ENCODE measurements around the gene CMIP.
A peak's percentile ranks its signal among the peaks of the same experiment; 100 is the strongest.
"Not testable (repeated sequence)": the region's sequence is repeated elsewhere in the genome, so short reads cannot be mapped to it uniquely, and the experiment has no call there.

CMIP gene

GRCh38 chr16:81421536-81421935 is 23.1 kb upstream of the CMIP start:
- DNase-seq (ENCODE audit: low read depth) = no peak

GRCh38 chr16:81422153-81422552 is 22.5 kb upstream of the CMIP start:
- not testable (repeated sequence) for DNase-seq (ENCODE audit: low read depth)

- peak; percentile 22 for DNase-seq (ENCODE audit: low read depth)
Measured at GRCh38 chr16:81424771-81425170, 19.8 kb upstream of the CMIP start.

DNA sequence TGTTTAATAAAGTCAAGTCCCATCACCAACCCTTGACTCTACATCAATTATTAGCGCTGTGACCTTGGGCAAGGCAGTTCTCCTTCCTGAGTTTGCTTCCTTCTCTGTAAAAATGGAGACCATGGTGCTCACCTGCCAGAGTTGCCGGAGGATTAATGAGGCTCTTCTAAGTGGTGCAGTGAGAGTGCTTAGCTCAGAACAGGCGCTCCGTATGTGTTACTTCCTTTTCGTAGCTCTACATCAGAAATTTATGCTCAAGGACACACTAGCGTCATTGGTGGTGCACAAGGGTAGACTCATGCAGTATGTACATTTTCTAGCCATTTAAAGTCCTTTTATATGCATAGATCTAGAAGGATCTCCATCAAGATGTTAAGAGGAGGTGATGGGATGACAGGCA is 17.4 kb upstream of the CMIP start:
- no peak for DNase-seq (ENCODE audit: low read depth)

GRCh38 chr16:81429045-81429521 is 15.5 kb upstream of the CMIP start:
- DNase-seq (ENCODE audit: low read depth) = peak; percentile 65

DNA sequence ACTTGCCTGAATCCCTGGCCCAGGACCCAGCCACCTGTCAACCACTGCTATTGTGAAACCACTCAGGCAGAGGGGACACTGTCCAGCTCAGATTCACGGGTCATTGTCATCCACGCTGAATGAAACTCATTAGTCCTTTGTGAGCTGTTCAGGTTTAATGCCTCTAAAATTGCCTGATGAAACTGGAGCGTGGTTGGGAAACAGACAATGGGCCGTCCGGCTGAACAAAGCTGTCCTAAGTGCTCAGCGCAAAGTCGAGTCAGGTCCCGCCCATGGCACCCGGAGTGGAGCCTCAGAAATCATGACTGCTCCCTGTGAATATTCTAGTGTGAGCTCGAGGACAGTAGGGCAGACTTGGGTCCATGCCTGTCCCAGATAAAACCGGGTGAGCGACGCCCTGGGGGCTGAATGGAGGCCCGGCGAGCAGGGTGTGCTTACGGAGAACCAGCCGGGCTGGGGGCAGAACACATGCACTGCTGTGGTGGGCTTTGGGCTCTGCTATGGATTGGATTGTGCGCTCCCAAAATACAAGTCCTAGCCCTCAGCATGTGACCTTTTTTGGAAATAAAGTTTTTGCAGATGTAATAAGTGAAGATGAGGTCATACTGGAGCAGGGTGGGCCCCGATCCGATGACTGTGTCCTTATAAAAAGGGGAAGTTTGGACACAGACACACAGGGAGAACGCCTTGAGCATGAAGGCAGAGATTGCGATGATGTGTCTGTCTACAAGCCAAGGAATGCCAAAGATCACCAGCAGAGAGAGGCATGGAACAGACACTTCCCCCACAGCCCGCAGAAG is 12.9 kb upstream of the CMIP start:
- DNase-seq (ENCODE audit: low read depth) = peak; percentile 97

GRCh38 chr16:81432937-81433557 is 11.6 kb upstream of the CMIP start:
- no peak for DNase-seq (ENCODE audit: low read depth)

- DNase-seq (ENCODE audit: low read depth) = no peak
Measured at GRCh38 chr16:81435103-81435502, 9.5 kb upstream of the CMIP start.

DNA sequence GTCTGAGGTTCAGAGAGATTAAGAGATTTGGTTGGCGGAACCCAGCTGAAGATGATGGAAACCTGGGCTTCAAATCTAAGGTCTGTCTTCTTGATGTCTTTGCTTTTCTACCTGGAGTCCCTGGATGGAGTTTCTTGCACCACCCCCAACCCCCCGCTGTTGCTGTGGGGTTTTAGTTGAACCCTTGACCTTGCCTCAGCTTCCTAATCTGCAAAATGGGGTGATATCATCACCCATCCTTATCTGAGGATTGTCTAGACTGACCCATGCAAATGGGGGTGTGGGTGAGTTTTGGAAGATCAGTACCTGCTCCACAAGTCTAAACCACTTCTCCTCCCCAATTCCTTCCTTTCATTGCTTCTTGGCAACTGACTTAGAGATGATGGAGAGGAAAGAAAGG is 9.0 kb upstream of the CMIP start:
- no peak for DNase-seq (ENCODE audit: low read depth)

DNA sequence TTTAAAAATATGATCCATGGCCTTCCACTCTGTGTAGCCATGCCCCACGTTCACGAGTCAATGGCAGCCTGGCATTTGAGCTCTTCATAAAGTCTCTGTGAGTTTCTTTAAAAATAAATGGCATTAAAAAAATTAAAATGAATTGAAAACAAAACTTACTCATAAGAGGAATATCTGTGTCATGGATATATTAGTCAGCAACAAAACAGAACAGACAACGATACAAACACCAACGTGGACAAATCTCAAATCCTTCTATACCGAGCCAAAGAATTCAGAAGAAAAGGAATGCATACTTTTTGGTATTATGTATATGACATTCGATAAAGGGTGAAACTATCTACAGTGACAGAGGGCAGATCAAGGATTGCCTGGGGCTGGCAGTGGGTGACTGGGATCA is 8.2 kb upstream of the CMIP start:
- peak; percentile 31 for DNase-seq (ENCODE audit: low read depth)

DNA sequence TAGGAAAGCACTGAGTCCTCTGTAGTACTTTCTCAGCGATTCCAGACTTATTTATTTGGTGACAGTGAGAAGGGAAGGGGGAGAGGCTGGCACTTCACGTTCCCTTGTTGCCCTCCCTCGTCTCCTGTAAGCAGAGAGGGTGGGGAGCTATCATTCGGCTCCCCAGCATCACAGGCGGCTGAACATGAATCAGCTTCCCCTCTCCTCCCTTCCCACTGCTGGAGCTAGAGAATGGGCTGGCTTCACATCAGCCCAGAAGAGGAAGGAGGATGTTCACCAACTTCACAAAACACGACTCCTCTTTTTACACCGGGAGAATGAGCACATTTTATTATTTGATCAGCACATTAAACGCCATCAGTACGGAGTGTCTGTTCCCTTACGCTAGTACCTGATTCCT is 6.7 kb upstream of the CMIP start:
- peak; percentile 42 for DNase-seq (ENCODE audit: low read depth)

DNA sequence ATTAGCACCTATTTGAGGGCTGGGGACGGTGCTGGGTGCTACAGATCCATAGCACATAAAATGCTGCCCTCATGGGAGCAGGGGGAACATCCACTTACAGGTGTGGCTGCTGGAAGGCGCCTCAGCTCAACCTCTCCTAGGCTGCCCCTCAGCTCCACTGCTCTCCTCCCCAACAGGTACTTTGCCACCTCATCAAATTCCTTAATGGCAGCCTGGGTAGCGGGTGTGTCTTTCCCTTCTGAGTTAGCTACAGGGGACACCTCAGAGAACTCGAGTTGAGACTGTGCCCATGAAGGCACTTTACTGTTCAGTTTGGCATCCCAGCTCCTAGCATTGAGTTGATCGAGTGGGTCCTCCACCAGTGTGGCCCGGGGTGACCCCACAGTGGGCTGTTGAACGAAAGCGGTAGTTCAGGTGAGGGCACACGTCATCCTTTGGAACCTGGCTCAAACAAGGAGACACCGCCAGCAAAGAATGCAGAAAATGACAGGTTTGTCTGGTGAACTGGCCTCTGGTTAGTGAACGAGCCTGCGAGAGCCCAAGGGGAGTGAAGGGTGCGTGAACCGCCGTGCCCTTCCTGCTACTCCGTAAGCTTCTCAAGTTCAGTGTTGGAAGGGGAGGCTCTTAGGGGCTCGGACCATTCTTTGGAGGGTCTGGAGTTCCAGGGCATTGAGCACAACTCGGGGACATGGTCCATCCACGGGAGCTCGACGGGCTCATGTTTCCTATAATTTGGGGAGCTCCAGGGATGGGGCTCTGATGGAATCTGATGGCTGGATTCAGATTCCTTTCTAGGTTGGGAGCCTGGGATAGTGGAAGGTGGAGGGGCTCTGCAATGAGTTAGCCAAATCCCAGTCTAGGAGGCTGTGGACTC is 3.5 kb upstream of the CMIP start:
- no peak for DNase-seq (ENCODE audit: low read depth)

GRCh38 chr16:81442220-81442915 is 2.2 kb upstream of the CMIP start:
- DNase-seq (ENCODE audit: low read depth) = no peak

- no peak for DNase-seq (ENCODE audit: low read depth)
Measured at GRCh38 chr16:81442916-81443687, 1.5 kb upstream of the CMIP start.

DNA sequence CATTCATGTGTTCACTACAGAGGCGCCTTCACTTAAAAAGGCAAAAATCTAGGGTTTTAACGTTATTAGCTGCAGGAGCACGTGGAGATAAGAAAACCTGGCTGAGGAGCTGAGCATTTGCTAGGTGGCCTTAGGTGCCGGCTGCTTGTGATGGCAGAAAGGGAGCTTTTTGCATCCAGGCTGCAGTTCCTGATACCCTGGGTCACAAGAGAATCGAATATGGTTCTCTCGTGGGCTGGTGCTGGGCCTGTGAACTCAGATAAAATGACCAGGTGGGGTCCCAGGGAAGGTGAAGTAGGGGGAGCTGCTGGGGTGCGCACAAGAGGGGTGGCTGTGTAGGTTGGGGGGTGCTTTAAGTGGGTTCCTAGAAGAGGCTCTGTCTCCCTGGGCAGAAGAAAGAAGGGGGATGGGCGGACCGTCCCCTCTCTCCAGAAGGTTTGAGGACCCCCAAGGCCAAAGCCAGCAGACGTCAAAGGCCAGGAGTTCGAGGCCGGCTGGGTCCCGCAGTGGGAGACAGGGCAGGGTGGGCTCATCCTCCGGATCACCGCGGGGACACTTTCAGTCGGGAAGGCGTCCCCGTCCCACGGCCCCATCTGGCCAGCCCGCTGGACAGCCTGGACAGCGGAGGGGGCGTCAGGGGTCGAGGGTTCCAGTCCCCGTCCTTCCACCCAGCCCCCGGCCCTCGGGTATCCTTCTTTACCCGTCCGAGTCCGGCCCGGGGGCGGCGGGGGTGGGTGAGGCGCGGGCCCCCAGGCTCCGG is 740 bp upstream of the CMIP start:
- DNase-seq (ENCODE audit: low read depth) = no peak

DNA sequence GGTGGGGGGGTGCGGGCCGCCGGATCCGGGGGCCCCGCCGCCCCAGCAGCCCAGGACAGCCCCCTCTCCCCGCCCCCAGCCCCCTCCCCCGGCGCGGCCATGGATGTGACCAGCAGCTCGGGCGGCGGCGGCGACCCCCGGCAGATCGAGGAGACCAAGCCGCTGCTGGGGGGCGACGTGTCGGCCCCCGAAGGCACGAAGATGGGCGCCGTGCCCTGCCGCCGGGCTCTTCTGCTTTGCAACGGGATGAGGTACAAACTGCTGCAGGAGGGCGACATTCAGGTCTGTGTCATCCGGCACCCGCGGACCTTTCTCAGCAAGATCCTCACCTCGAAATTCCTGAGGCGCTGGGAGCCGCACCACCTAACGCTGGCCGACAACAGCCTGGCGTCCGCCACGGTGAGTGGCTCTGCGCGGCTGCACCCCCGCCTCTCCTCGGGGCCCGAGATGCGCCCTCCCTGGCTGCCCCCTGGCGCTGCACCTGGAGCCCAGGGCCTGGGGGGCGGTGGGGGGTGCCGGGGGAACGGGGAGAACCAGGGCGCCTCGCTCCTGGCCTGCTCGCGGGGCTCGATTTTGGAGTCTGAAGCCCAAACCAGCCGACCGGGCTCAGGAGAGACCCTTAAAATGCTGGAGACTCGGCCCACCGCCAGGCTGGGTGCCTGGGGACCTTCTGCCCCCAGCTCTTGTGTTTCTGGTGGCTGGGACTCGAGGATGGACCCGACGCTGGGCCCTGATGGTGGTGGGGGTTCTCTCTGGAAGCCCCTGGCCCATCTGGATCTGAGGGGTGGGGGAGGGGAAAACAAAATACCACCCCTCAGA is 744 bp downstream of the CMIP start:
- DNase-seq (ENCODE audit: low read depth) = peak; percentile 46

- peak; percentile 75 for DNase-seq (ENCODE audit: low read depth)
Measured at GRCh38 chr16:81445966-81446906, 1.6 kb downstream of the CMIP start.

GRCh38 chr16:81446907-81447268 is 2.3 kb downstream of the CMIP start:
- DNase-seq (ENCODE audit: low read depth) = no peak
